K562 (cell line): ENCODE measurements around the gene C3. TPM values are rescaled to one million over a fixed set of nuclear protein-coding genes. Genes with fewer than 3 reads are reported as not detected.
A peak's percentile ranks its signal among the peaks of the same experiment; 100 is the strongest.

Source experiments
- BHLHE40 ChIP-seq: IDR thresholded peaks from 2 replicates; pipeline ENCODE4 v1.6.1; 2011; ENCODE audit warnings: low read length, improper control_type of control experiment
- CAMTA2 ChIP-seq: fragments of 250-450 bp; sonication (Bioruptor Pico); conservative IDR thresholded peaks from 2 replicates; pipeline ENCODE4 v1.5.1; 2022
- CBFB ChIP-seq: sonication (generic); formaldehyde crosslinking; IDR thresholded peaks from 2 replicates; pipeline ENCODE4 v1.4.0; 2020; ENCODE audit warnings: mild to moderate bottlenecking, missing genetic modification reagents
- CREB3 ChIP-seq: fragments of 450-650 bp; conservative IDR thresholded peaks from 2 replicates; pipeline ENCODE4 v1.6.1; 2016; ENCODE audit warnings: missing genetic modification characterization, low read depth, mild to moderate bottlenecking, missing compliant biosample characterization, moderate library complexity
- DPF2 ChIP-seq: fragments of 450-650 bp; IDR thresholded peaks from 2 replicates; pipeline ENCODE4 v1.6.1; 2016
- EZH2 ChIP-seq: IDR thresholded peaks from 2 replicates; pipeline ENCODE4 v1.6.1; 2012; ENCODE audit warnings: low read depth, mild to moderate bottlenecking, inconsistent platforms, low read length, borderline replicate concordance
- HNRNPL ChIP-seq: fragments of 200-400 bp; formaldehyde crosslinking; IDR thresholded peaks from 2 replicates; pipeline ENCODE4 v1.6.1; 2017; ENCODE audit warnings: low read depth, mild to moderate bottlenecking, low read length
- JUND ChIP-seq, 2 experiments: IDR thresholded peaks; 2 replicates in 1 of 2; 3 replicates in 1 of 2; pipeline ENCODE4 v1.6.1; 2011; ENCODE audit warnings: borderline replicate concordance in 2 of 2, low read depth in 2 of 2, low read length in 2 of 2, improper control_type of control experiment in 1 of 2, missing biosample characterization in 1 of 2, missing genetic modification characterization in 1 of 2, missing genetic modification reagents in 1 of 2
- KAT8 ChIP-seq: fragments of 450-650 bp; IDR thresholded peaks from 2 replicates; pipeline ENCODE4 v1.6.1; 2016; ENCODE audit warnings: low read depth, mild to moderate bottlenecking
- LCOR ChIP-seq: sonication (generic); formaldehyde crosslinking; IDR thresholded peaks from 2 replicates; pipeline ENCODE4 v1.8.0; 2022; ENCODE audit warnings: mild to moderate bottlenecking, missing genetic modification reagents
- NFIC ChIP-seq: fragments of 450-650 bp; IDR thresholded peaks from 2 replicates; pipeline ENCODE4 v1.6.1; 2017; ENCODE audit warnings: mild to moderate bottlenecking, inconsistent platforms
- NR3C1 ChIP-seq: sonication (generic); formaldehyde crosslinking; IDR thresholded peaks from 2 replicates; pipeline ENCODE4 v1.8.1; 2022; ENCODE audit warnings: missing genetic modification reagents
- PHF8 ChIP-seq: fragments of 200-600 bp; sonication (generic); IDR thresholded peaks from 2 replicates; pipeline ENCODE4 v1.6.1; 2012; ENCODE audit warnings: mixed run types, mild to moderate bottlenecking, inconsistent platforms, low read length, moderate library complexity, borderline replicate concordance
- SAP30 ChIP-seq: fragments of 200-600 bp; sonication (generic); IDR thresholded peaks from 2 replicates; pipeline ENCODE4 v1.6.1; 2012; ENCODE audit warnings: borderline replicate concordance, low read depth, mild to moderate bottlenecking, moderate library complexity, low read length, control low read depth, inconsistent platforms; ENCODE audit not compliant: insufficient read depth, poor library complexity, severe bottlenecking
- SIRT6 ChIP-seq: IDR thresholded peaks from one replicate; pipeline ENCODE4 v1.6.1; 2012; ENCODE audit warnings: low read depth, mild to moderate bottlenecking, control low read depth, inconsistent platforms, low read length, moderate library complexity
- SIX5 ChIP-seq, 2 experiments: IDR thresholded peaks; 2 replicates each; pipeline ENCODE4 v1.6.1; 2011; ENCODE audit warnings: low read length in 2 of 2, borderline replicate concordance in 1 of 2, low read depth in 1 of 2, mild to moderate bottlenecking in 1 of 2, moderate library complexity in 1 of 2; ENCODE audit not compliant: insufficient read depth in 1 of 2
- TARDBP ChIP-seq: fragments of 450-650 bp; IDR thresholded peaks from 2 replicates; pipeline ENCODE4 v1.6.1; 2016
- TEAD1 ChIP-seq, 2 experiments: fragments of 450-650 bp in 1 of 2; sonication (generic) in 1 of 2; formaldehyde crosslinking; IDR thresholded peaks; 2 replicates each; pipeline versions ENCODE4 v1.4.0 to v1.8.0; 2020 to 2022; ENCODE audit warnings: mild to moderate bottlenecking in 2 of 2, missing genetic modification reagents in 1 of 2
- TGIF2 ChIP-seq: sonication (generic); formaldehyde crosslinking; IDR thresholded peaks from 2 replicates; pipeline ENCODE4 v1.8.1; 2022; ENCODE audit warnings: mild to moderate bottlenecking, missing genetic modification reagents, moderate library complexity
- U2AF2 ChIP-seq: fragments of 200-400 bp; formaldehyde crosslinking; optimal IDR thresholded peaks from 2 replicates; pipeline ENCODE3; 2017; ENCODE audit warnings: low read depth, mild to moderate bottlenecking, low read length
- ZEB2 ChIP-seq: fragments of 450-650 bp; IDR thresholded peaks from 2 replicates; pipeline ENCODE4 v1.6.1; 2016
- ZFP1 ChIP-seq: fragments of 450-650 bp; formaldehyde crosslinking; IDR thresholded peaks from 2 replicates; pipeline ENCODE4 v1.4.0; 2020; ENCODE audit warnings: mild to moderate bottlenecking, mixed read lengths
- ZFP36 ChIP-seq: fragments of 150-350 bp; IDR thresholded peaks from 2 replicates; pipeline ENCODE4 v1.6.1; 2018; ENCODE audit warnings: low read length, low read depth; ENCODE audit not compliant: partially characterized antibody
- ZNF12 ChIP-seq: sonication (generic); formaldehyde crosslinking; IDR thresholded peaks from 2 replicates; pipeline ENCODE4 v1.4.0; 2020; ENCODE audit warnings: mild to moderate bottlenecking, missing genetic modification reagents
- ZNF586 ChIP-seq: fragments of 450-650 bp; formaldehyde crosslinking; conservative IDR thresholded peaks from 2 replicates; pipeline ENCODE4 v1.4.0; 2020; ENCODE audit warnings: mild to moderate bottlenecking, moderate library complexity
- polyA plus RNA-seq, 8 experiments: library from polyadenylated mRNA; depleted of rRNA in 4 of 8; stranded (reverse) in 5 of 8; unstranded in 3 of 8; fragments of >200 nt; fragmentation: Nextera tagmentation in 2 of 8; fragmentation: Illumina TruSeq in 1 of 8; extraction: Ambion mirVana in 2 of 8; extraction: Trizol in 1 of 8; gene quantifications; 2 replicates each; pipeline versions ENCODE4 v1.2.1 to v1.2.3, GENCODE V29; 2011 to 2014; ENCODE audit warnings: inconsistent platforms in 1 of 8, missing spikeins in 1 of 8
- total RNA-seq, 7 experiments: library from RNA; depleted of rRNA in 6 of 7; stranded (reverse); fragments of >200 nt in 6 of 7; fragmentation: Illumina TruSeq in 2 of 7; extraction: Trizol in 2 of 7; gene quantifications; 2 replicates each; pipeline versions ENCODE4 v1.2.1 to v1.2.3, GENCODE V29; 2011 to 2021; ENCODE audit warnings: low replicate concordance in 1 of 7
- TF ChIP-seq, protein P1 (sequence below): fragments of 250-450 bp; sonication (Bioruptor Pico); IDR thresholded peaks from 2 replicates; pipeline ENCODE4 v1.9.0; 2021; ENCODE audit warnings: mild to moderate bottlenecking
- TF ChIP-seq, protein P2 (sequence below): sonication (generic); formaldehyde crosslinking; IDR thresholded peaks from 2 replicates; pipeline ENCODE4 v1.8.0; 2023; ENCODE audit warnings: mild to moderate bottlenecking, missing genetic modification reagents

The C3 gene
- total and polyA plus RNA-seq, 9 of the 15 experiments (the other 6 are each of a cell fraction or from before 2014, with no cell fraction given), result 0.59 to 10.6 (median 2.2) TPM

GRCh38 chr19:6667114-6667627 is 53.3 kb downstream of the C3 start (continued):
- no peak for TF ChIP-seq TGIF2 (CRISPR knock-in tag)
- peak; percentile 11; the same call in 1 of the 2 replicates for TF ChIP-seq PHF8
- no peak for TF ChIP-seq ZNF586 (CRISPR knock-in tag)
- peak; percentile 84 for TF ChIP-seq ZEB2
- TF ChIP-seq SIRT6, result no peak
- no peak for TF ChIP-seq ZNF12 (CRISPR knock-in tag)
- TF ChIP-seq TARDBP, result no peak
- TF ChIP-seq NFIC, result no peak
- peak; percentile 25 for TF ChIP-seq SAP30
- TF ChIP-seq LCOR, result no peak
- TF ChIP-seq BHLHE40, result 0 out of 2 replicates have a peak, but pooled peaks have one; percentile 12
- TF ChIP-seq KAT8, result no peak
- no peak for TF ChIP-seq CREB3 (tag)
- 0 out of 2 replicates have a peak, but pooled peaks have one; percentile 22 for TF ChIP-seq JUND (IDR thresholded peaks at IDR 0.05; ENCODE audit: borderline replicate concordance, low read depth, low read length)
- no peak for TF ChIP-seq JUND (tag; IDR thresholded peaks at IDR 0.05; ENCODE audit: borderline replicate concordance, low read depth, low read length)
- TF ChIP-seq U2AF2, result no peak
- no peak for TF ChIP-seq ZFP1 (CRISPR knock-in tag)
- peak; percentile 52 for TF ChIP-seq DPF2
- TF ChIP-seq, protein P1, sequence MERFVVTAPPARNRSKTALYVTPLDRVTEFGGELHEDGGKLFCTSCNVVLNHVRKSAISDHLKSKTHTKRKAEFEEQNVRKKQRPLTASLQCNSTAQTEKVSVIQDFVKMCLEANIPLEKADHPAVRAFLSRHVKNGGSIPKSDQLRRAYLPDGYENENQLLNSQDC (CRISPR knock-in tag), result no peak
- TF ChIP-seq HNRNPL, result no peak
- no peak for TF ChIP-seq CAMTA2 (CRISPR knock-in tag)
- no peak for TF ChIP-seq TEAD1 (CRISPR knock-in tag; IDR thresholded peaks at IDR 0.05)
- TF ChIP-seq NR3C1 (CRISPR knock-in tag), result no peak
- TF ChIP-seq EZH2, result no peak
- TF ChIP-seq, protein P2, sequence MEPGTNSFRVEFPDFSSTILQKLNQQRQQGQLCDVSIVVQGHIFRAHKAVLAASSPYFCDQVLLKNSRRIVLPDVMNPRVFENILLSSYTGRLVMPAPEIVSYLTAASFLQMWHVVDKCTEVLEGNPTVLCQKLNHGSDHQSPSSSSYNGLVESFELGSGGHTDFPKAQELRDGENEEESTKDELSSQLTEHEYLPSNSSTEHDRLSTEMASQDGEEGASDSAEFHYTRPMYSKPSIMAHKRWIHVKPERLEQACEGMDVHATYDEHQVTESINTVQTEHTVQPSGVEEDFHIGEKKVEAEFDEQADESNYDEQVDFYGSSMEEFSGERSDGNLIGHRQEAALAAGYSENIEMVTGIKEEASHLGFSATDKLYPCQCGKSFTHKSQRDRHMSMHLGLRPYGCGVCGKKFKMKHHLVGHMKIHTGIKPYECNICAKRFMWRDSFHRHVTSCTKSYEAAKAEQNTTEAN (CRISPR knock-in tag), result no peak
- TF ChIP-seq SIX5 (IDR thresholded peaks at IDR 0.05; ENCODE audit: borderline replicate concordance in 1 of 2, insufficient read depth in 1 of 2, low read depth in 1 of 2, low read length in 2 of 2), result no peak
- no peak for TF ChIP-seq ZFP36
- TF ChIP-seq CBFB (CRISPR knock-in tag), result peak; percentile 64; the same call in 1 of the 2 replicates
